GM19043 (cell line): Measurements from ENCODE around the gene BPIFB1.

Source experiments
- ATAC-seq: cut with Tn5 transposase; IDR thresholded peaks from one replicate; pipeline ENCODE4 v1.9.1; 2021; ENCODE audit warnings: low read depth; ENCODE audit not compliant: unreplicated experiment

The BPIFB1 gene

DNA sequence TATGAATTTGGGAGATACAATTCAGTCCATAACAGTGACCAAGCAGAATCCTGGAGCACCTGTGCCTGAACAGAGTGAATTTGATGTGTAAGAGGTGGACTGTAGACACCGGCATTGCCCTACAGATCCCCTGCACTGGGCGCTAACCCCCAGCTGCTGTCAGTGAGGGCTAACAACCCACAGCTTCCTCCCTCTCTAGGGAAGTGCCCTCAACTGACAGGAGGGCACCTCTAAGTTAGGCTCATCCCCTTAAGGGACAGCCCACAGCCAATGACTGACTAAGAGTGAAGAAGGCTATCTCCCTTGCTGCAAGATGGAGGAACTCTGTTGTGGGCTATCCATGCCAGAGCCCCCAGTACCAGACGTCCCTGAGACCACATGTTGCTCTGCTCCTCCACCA is 15.3 kb upstream of the BPIFB1 start:
- ATAC-seq, result no peak

DNA sequence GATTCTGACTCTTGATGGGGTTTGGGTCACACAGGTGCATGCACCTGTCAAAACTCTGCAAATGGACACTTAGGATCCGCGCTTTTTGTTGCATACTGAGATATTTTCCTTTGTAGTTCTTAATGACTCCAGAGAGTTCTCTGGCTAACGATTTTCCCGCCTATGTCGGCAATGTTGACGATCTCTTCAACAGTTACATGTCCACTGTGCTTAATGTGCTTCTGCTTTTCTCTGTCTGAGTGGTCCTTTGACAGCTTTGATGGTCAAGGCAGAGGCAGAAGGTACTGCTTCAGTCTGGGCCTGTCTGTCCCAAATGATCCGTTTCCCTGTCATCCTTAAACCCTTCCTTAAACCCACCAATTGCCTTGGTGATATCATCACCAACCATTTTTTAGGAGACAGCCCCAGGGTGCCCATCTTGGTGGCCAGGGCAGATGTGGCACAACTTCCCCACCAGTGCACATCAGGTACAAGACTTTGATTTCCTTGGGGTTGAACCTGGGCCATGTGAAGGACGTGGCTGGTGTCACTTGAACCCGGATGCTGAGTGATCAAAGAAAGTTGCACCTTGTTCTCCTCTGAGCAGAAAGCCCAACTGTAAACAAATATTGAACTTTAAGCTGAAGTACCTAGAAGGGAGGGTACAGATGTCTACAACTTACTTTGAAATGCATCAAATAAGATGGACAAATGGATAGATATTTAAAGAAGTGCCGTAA is 10.7 kb upstream of the BPIFB1 start:
- ATAC-seq, result no peak

DNA sequence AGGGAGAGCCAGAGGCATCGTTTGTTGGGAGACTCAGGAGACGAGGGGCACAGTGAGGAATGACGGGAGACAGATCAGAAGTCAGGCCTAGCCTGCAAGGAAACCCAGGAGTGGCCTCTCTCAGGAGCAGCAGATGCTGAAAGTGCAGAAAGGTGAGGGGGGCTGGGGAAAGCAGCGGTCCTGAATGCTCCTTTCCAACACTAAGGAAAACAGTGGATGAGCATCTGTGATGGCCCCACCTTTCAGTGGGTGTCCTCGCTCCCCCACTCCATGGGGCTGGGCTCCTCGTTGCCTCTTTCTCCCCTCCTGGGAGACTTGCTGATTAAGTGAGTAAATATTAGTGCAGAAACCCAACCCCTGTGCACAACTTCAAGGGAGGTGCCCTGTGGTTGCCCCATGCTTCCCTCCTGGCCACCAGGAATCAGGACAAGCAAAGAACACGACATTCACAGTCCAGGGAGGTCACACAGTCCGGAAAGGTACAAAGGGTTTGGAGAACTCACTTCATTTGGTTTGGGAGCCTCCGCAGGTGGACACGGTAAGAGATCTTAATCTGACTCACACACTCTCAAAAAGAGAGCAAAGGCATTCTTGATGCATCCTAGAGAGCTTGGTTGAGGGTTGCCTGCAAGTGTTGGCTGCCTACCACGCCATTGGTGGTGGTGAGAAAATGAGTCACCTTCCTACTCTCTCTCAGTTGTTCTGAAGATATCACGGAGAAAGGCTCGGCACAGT is 9.7 kb upstream of the BPIFB1 start:
- ATAC-seq, result no peak

DNA sequence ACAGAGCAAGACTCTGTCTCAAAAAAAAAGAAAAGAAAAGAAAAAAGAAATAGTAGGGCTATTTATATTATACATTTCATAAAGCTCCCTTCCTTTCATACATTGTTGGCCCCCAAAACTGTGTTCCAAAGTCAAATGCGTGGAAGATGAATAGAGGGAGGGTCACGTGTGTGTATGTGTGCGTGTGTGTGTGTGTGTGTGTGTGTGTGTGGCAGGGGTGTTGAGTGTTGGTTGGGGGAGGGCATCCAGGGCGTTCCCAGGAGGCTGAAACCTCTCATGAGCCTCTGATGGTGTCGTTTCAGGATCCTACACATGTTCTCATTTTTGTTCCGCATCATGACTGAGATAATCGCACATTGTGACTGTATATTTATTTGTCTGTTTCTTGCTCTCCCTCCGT is 7.8 kb upstream of the BPIFB1 start:
- ATAC-seq, result no peak

DNA sequence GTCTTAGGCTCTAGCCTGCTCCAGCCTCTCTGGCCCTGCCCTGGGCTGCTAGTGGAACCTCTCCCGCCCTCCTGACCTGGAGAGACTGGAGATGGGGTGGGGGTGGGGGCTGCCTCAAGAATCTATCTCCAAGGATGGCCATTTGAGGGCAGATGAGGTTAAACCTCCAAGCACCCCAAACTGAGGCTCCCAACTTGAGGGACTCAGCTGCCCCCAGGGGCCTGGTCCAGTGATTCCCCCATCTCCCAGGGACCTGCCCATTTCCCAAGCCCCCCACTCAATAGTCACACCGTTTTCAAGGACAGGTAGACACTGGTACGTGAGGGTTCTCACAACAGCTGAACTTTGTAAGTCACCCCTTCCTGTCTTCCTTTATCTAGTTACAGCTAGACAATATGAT is 7.1 kb upstream of the BPIFB1 start:
- ATAC-seq, result no peak

DNA sequence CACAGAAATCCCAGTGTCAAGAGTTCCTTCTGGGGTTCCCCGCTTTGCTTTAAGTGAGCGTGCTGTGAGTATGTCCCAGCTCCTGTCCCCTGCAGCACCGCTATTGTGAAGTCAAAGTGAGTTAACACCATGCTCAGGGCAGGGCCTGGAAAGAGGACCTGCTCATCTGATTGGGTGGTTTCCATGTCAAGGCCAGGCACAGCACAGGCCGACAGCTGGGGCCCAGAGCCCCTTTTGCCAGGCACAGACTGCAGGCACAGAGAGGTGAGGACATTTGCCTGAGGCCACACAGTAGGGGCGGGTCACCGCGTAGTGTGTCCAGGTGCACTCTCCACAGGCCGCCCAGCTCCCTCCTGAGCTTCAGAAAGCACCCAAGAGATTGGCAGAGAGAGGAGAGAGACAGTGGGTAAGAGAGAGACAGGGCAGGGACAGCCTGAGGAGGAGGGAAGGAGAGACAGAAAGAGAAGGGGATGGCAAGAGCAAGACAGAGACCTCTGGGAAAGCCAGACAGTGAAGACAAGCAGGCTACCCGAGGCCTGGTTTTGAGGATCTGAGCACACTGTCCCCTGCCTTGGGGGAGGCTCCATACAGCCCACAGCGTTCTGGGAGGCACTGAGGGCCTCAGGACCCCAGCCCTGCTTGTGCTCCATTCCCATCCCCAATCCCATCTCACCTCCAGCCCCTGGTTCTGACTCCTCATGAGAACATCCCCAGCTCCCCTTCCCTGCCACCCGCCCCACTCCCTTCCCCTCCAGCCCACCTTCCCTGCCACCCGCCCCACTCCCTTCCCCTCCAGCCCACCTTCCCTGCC is 6.5 kb upstream of the BPIFB1 start:
- no peak for ATAC-seq

DNA sequence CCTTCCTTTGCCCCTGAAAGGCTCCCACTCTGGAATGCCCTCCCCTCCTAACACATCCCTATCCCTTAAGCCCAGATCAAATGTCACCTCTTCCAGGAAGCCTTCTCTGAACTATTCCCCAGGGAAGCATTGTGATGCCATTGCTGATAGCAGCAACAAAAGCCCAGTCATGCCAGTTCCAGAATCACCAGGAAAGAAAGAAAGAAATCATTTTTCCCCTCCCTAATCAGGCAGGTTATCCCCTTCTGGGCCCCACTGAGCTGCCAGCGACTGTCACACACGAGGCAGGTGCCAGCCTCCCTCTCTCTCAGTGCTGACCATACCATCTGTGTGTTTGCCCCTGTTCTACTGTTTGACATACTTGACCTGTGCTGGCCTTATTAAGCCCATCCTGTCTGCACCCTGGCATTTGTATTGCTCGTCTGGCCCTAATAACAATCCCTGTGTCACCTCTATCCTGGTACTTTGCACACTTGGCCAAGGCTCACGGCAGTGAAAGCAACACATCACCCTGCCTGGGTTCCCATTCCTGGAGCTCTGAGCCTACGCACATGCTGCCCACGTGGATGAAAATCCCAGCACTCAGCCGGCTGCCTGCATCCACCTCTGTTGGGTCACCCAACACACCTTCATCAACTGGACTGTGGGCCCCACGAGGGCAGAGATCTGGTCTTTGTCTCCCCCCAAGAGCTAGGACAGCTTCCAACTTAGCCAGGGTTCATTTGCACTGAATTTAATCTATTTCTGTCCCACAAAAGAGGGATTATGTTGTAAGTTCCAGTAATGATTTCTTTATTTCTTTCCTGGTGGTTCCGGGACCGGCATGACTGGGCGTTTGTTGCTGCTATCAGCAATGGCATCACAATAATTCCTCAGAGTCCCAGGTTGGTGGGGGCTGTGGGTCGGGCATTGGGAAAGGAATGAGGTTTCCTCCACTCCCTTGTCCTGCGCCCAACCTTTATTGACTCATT is 5.3 kb upstream of the BPIFB1 start:
- ATAC-seq, result no peak

DNA sequence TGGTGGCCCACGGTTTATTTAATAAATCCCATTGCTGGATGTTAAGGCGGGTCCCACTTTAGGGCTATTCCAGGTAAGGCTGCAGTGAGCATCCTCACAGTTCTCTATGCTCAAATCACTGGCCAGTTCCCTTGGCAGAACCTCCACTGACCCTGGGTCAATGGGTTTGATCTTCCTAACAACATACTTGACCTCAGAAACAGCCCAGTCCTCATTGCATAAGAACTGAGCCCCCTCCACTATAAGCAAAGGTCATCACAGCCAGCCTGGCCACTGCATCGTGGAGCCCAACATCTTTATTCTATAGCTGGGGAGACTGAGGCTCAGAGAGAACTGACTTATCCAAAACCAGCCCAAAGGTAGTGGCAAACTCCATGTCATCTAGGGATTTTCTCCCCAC is 4.3 kb upstream of the BPIFB1 start:
- no peak for ATAC-seq

DNA sequence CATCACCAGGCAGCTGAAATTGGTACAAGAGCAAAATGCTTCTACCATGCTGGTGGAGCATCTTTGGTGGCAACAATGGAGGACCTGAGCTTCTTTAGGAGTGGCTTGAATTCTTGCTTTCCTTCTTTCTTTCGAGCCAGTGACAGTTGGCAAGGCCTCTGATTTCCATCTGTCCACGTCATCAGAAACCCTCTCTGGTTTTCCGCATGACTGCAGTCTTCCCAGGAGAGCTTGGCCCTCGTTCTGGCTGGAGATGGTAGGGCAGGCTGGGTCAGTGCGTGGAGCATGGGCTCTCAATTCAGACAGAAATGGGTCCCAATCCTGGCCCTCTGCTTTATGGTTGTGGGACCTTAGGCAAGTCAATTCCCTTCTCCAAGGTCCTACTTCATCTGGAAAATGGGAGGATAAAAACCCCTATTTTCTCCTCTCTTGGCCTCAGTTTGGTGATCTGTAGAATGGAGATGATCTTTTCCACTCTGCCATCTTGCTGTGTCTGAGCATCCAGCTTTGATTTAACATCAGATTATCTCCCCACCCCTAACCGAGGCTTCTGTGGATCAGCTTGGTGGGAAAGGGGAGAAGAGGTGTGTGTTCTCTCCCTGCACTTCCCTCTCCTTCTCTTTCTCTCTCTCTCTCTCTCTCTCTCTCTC is 3.6 kb upstream of the BPIFB1 start:
- no peak for ATAC-seq

DNA sequence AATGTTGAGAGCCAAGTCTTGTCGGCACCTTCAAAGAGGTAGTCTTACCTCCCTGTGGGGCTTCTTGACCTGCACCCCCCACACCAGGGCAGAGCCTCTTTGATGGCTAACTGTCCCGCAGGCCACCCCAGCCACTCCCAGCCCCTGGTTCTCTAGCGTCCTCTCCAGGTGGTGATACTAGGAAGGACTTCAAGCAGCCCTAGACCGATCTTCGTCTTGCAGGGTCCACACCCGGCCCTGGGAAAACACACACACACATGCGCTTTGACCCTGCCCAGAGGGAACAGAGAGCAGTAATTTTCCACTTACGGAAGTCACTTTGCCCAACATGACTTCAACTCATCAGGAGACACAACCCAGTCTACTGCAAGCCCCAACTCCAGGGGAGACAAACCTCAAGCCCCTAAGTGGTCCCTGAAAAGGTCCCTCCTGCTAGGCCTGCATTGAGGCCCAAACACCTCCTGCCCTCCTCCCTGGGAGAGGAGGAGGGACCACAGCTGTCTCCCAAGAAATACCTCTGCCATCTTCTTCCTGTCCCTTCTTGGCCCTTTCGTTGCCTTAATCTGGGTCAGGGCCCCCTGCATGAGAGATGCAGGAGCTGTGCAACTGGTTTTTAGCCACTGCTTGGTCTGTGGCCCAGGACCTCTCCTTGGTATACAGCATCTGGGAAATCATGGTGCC is 2.9 kb upstream of the BPIFB1 start:
- no peak for ATAC-seq

DNA sequence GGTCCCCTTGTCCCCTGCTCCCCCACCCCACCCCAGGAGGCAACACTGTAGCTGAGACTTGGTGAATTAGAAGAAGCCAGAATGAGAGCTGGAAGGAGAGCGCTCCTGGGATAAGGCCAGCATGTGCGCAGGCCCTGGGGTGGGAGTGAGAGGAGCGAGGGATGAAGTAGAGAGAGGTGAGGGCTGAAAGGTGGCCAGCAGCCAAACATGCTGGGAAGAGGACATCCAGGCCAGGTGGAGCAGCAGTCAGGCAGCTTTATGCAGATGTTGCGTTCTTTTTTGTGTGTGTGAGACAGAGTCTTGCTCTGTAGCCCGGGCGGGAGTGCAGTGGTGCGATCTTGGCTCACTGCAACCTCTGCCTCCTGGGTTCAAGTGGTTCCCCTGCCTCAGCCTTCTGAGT is 2.2 kb upstream of the BPIFB1 start:
- ATAC-seq, result no peak

DNA sequence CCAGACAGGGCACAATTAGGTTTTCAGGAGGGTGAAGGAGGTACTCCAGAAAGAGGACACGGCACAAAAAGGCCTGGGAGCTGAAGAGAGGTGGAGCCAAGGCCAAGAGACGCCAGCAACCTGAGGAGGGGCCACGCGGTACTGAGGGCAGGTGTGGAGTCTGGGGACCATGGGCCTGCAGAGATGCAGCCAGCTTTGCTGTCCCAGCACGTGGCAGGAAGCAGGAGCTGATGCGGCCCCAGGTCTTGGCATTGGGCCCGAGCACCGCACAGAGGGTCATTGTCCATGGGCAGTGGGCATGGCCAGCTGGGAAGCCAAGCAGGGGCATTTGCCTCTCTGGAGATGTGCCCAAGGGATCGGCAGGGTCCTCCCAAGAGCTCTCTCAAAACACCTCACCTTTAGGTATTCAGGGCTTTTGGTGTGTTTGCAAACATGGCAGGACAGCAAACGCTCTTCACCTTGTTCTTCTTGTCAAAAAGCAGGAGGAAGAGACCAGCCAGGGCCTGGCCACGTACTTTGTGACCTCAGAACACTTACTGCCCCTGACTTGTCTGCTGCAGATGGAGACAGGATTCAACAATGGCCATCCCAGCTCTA is 1.4 kb upstream of the BPIFB1 start:
- no peak for ATAC-seq

DNA sequence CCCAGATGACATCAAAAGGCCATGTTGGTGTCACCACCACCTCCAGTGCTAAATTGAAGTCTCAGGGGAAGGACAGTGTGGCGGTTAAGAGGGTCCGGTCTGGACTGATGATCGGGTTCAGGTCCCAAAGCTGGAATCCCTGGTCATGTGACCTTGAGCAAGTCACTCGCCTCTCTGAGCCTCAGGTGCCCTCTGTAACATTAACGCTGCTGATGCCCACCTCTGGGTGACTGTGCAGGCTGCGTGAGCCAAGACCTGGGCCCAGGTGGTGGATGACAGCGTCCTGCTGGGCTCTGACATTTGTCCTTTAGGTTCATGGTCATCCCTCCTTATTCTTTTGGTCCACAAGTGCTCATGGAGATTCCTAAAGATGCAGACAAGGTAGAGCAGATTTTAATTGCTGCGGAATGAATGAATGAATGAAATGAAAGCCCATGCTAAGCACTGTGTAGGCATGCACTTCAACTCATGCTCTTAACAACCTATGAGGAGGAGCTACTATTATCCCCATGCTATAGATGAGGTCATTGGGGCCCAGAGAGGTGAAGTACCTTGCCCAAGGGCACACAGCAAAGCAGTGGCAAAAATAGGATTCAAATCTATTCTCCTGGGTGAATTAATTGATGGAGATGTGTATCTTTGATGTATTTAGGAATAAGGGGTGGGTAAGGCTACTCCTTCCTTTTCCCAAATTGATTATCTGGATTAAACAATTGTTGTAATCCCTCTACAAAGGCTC is 649 bp upstream of the BPIFB1 start:
- no peak for ATAC-seq

DNA sequence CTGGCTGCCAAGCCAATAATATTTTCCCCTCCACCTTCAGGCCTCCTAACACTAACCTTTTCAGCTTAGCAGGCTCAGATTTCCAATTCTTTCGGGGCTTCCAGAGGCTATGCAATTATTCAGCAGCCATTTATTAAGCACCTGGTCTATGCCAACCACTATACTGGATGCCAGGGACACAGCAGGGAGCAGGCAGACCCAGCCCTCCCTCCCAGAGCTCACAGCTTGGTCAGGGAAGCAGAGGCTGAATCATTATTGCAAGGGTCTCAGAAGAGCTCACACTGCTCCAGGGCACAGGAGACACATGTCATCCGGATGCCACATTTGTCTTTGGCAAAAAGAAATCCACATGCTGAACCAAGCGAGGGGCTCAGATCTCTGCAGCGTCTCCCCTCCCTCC is 1.3 kb downstream of the BPIFB1 start:
- ATAC-seq, result no peak

DNA sequence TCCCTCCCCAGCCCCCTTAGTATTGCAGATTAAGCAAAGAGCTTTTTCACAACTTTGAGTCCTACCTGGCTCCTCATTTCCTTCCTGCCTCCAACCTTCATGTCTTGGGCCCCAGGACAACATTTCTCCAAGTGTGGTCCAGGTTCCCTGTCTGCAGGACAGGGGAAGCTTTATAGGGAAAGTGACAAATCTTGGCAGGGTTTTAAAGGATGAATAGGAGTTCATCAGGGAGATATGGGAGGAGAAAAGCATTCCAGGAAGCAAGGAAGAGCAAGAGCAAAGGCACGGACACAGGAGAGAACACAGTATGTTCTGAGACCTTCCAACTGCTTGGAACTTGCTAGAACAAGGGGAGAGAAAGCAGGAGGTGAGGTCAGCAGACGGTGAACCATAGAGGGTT is 1.9 kb downstream of the BPIFB1 start:
- ATAC-seq, result no peak

DNA sequence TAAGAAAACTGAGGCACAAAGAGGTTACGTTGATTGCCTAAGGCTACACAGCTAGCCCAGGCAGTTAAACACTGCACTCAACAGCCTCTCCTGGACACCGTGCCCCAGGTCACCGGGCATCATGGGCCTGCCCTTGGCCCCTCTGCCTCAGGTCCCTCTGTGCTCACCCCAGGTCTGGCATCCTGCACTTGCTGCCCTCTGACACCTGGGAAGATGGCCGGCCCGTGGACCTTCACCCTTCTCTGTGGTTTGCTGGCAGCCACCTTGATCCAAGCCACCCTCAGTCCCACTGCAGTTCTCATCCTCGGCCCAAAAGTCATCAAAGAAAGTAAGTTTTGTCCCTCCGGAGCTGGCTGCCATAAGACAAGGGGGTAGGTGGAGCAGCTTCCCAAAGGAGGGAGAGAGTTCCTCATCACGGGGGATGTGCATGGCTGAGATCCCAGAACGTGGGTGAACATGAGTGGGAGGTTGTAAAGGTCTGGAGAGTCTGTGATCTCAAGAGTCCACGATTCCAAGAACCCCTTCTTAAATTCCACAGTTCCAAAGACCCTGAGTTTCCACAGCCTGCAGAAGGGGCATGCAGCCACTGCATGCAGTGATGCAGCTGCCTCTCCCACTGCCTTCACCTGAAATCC is 3.0 kb downstream of the BPIFB1 start:
- ATAC-seq, result no peak

DNA sequence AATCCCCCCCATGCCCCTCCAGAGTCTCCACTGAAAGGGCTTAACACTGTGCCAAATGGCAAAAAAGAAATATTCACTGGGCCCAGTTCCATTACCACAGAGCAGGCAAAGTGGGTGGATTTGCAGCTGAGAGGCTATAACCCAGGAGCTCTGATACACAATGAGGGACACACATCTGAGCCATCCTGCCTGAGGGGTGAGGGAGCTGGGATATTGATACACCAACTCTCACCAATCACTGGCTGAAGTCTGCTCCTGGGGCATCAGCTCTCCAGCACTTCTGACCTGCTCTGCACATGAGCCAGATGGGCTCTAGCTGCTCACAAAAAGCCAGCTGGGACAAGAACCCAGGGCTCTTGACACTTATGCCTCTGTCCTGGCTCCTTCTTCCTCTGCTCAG is 4.9 kb downstream of the BPIFB1 start:
- no peak for ATAC-seq

DNA sequence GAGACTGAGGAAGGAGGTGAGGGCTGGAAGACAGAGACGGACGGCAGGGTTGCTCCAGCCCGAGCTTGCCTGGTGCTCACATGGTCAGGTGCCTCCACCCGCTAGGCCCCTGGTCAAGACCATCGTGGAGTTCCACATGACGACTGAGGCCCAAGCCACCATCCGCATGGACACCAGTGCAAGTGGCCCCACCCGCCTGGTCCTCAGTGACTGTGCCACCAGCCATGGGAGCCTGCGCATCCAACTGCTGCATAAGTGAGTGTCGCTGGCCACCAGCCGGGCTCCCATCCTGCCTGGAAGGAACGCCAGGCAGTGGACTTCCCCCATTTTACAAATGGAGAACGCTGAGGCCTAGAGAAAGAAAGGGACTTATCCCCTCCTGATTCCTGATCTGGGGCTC is 7.8 kb downstream of the BPIFB1 start:
- no peak for ATAC-seq
